GM18519 (cell line): ENCODE results near the gene ZNF516.

Source experiments
- ATAC-seq: cut with Tn5 transposase; IDR thresholded peaks from one replicate; pipeline ENCODE4 v1.9.1; 2021; ENCODE audit warnings: mild to moderate bottlenecking, moderate library complexity; ENCODE audit not compliant: unreplicated experiment, low FRiP score

ZNF516 gene

GRCh38 chr18:76443519-76444445, 51.3 kb downstream of the ZNF516 start:
- ATAC-seq, result no peak

GRCh38 chr18:76442413-76443171, 52.5 kb downstream of the ZNF516 start:
- ATAC-seq, result no peak

- no peak for ATAC-seq
These were observed 53.2 kb downstream of the ZNF516 start for GRCh38 chr18:76441668-76442412.

GRCh38 chr18:76441002-76441667, 53.9 kb downstream of the ZNF516 start:
- ATAC-seq, result no peak

- no peak for ATAC-seq
These were observed 57.1 kb downstream of the ZNF516 start for GRCh38 chr18:76437910-76438309.

- ATAC-seq, result no peak
These were observed 58.0 kb downstream of the ZNF516 start for GRCh38 chr18:76437011-76437410.

GRCh38 chr18:76436342-76436741, 58.7 kb downstream of the ZNF516 start:
- no peak for ATAC-seq

GRCh38 chr18:76435316-76435989, 59.6 kb downstream of the ZNF516 start:
- ATAC-seq, result no peak

GRCh38 chr18:76434452-76434851, 60.6 kb downstream of the ZNF516 start:
- ATAC-seq, result no peak

- no peak for ATAC-seq
These were observed 61.3 kb downstream of the ZNF516 start for GRCh38 chr18:76433788-76434187.

GRCh38 chr18:76432970-76433767, 61.9 kb downstream of the ZNF516 start:
- ATAC-seq, result no peak

GRCh38 chr18:76432274-76432755, 62.7 kb downstream of the ZNF516 start:
- ATAC-seq, result no peak

GRCh38 chr18:76431437-76432273, 63.4 kb downstream of the ZNF516 start:
- no peak for ATAC-seq

GRCh38 chr18:76430636-76431035, 64.4 kb downstream of the ZNF516 start:
- no peak for ATAC-seq

- no peak for ATAC-seq
These were observed 65.5 kb downstream of the ZNF516 start for GRCh38 chr18:76429262-76430126.

GRCh38 chr18:76428396-76429261, 66.4 kb downstream of the ZNF516 start:
- no peak for ATAC-seq
